Muscle of arm (tissue), 12 donors: ENCODE data around the gene CNOT6. TPM values are rescaled to one million over a fixed set of nuclear protein-coding genes. Genes with fewer than 3 reads are reported as not detected.

Experiments
- DNase-seq: peaks from one replicate; pipeline ENCODE4 v3.0.0-alpha.2; 2013
- polyA plus RNA-seq, 12 donors: library from polyadenylated mRNA; unstranded; fragments of 120-200 nt; gene quantifications; one replicate each; pipeline ENCODE4 v1.2.1, GENCODE V29; 2013; ENCODE audit not compliant: insufficient read length in 12 of 12

Gene CNOT6
- polyA plus RNA-seq, 12 donors, result 22.1 to 37.2 (median 29.2) TPM; not detected in 1

DNA sequence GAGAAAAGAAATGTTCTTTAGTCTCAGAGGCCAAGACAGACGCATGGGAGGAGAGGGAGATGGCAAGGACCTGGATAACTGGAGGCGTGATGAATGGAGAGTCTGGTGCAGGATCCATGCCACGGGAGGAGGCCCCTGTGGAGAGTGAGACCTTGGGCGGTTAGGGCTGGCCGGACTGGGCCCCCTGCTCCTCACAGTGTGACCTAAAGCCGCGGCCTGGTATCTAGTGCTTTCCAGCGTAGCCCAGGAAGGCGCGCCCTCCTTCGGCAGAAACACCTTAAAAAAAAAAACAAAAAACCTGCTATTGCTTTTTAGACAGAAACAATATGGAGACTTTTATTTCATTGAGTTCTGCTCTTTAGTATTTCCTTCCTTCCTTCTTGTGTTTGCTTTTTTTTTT lies 64.1 kb downstream of the CNOT6 start:
- DNase-seq, result no peak

DNA sequence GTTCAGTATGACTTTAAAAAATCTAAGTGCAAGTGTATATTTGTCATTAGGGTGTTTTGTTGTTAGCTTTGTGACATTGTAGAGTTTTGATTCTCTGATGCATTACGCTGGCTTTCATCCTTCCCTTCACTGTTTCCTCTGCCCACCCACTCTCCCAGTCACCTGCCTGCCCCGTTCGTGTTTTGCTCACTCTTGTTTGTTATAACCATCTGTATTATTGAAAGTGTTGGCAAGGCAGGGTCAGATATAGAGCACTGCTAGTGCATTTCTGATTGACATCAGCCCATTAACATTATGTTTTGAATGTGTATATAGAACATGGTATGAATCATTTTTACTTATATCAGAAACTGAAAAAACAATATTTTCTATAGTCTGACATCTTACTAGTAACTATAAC lies 69.8 kb downstream of the CNOT6 start:
- DNase-seq, result no peak

DNA sequence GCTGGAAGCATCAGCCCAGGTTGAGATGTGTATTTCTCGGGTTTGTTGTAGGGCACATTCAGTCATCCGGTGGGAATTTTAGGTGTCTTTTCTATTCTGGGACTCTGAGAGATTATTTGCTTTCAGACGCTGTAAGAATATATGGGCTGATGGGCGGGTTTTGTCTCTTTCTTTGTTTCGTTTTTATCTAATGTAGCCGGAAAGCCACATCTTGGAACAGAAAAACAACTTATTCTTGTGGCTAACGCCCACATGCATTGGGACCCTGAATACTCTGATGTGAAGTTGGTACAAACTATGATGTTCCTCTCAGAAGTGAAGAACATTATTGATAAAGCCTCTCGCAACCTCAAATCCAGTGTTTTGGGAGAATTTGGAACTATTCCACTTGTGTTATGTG lies 74.7 kb downstream of the CNOT6 start:
- DNase-seq, result no peak

DNA sequence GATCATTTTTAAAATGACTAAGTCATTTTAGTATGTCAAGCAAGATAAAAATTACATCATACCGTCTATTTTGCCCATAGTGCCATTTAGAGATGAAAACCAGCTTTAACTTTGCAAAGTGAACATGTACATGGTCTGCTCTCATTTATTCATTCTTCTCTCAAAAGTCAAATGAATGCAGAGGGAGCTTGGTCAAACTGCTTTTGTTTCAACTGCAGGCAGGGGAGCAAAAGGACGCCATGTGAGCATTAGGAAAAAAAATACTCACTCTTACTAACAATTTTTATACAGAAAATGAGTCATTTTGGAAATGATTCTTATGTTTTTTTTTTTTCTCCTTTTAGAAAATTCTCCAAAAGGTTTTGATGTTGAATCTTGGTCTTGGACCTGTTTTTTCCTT lies 81.4 kb downstream of the CNOT6 start:
- DNase-seq, result no peak

DNA sequence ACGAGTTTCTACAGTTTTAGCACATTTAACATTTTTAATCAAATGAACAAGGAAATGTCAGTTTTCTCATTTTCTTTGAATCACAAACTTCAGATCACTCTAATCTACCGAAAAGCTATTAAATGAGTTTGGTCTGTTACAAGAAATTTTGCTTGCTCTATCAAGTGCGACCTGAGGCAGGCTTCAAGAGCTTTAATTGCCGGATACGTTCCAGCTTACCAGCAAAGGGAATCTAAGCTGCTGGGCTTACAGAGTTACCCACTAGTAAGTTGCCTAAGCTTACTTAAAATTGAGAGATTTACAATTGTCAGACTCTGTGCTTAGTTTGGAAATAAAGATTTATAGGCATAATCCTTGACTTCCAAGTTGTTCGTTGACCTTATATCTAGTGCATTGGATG lies 86.5 kb downstream of the CNOT6 start:
- DNase-seq, result no peak

DNA sequence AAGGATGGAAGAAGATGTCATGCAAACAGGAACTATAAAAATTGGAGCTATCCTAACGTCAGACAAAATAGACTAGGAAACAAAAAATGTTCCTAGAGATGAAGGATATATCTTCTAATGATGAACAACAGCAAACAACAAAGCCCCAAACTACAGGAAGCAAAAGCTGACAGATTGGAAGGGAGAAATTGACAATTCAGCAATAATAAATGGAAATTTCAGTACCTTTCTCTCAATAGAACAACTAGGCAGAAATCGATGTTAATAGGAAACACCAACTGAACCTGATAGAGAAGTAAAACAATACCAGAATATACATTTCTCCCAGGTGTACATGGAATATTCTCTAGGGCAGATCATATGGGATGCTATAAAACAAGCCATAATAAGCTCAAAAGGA lies 89.6 kb downstream of the CNOT6 start:
- DNase-seq, result no peak

DNA sequence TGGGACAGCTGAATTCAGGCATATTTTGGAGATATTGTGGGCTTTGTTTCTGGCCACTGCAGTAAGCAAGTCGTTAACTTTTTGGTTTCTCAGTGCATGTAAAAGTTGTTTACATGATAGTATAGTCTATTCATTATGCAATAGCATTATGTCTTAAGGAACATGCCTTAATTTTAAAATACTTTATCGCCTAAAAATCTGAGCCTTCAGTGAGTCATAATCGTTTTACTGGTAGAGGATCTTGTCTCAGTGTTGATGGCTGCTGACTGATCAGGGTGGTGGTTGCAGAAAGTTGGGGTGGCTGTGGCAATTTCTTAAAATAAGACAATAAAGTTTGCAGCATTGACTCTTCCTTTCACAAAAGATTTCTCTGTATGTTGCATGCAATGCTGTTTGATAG lies 92.0 kb downstream of the CNOT6 start:
- no peak for DNase-seq

DNA sequence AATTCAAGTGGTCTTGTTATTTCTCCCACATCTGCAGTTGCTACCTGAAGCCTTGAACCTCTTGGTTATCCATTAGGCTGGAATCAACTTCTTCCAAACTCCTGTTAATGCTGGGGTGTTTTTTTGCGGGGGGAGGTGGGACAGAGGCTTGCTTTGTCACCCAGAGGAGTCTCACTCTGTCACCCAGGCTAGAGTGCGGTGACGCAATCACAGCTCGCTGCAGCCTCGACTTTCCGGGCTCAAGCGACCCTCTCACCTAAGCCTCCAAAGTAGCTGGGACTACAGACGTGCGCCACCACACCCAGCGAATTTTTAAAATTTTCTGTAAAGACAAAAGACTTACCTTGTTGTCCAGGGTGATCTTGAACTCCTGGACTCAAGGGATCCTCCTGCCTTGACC lies 92.7 kb downstream of the CNOT6 start:
- DNase-seq, result no peak

DNA sequence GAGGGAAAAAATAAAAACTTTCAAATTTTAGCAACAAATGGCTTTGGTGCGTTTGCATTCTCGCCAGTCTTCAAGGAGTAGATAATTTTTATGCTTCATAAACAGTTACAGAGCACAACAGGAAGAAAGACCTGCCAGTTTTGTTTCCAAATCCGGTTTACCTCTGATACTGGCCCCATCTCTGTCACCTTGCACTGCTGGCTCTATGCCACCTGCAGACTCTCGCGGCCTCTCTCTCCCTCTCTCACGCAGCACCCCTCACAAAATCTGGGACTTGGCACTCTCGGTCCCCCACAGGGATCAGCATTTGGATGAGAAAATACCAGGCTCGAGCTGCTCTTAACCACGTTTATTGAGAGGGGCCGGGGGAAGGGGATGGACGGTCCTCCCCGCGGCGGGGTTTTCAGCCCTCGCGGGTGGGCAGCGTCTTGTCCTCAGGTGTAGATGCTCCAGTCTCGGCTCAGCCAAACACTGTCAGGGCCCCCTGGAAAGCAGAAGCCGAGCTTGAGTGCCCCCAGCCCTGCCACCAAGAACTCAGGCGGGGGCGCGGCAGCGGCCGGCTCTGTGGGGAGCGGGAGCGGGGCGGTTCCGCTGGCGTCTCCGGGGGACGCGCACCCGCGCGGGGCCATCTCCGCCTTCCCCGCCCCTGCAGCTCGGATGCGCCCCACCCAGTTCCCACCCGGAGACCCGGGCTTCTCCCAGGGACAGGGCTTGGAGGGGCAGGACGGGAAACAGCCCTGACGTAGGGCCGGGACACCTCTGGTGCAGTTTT lies 95.8 kb downstream of the CNOT6 start:
- DNase-seq, result no peak

DNA sequence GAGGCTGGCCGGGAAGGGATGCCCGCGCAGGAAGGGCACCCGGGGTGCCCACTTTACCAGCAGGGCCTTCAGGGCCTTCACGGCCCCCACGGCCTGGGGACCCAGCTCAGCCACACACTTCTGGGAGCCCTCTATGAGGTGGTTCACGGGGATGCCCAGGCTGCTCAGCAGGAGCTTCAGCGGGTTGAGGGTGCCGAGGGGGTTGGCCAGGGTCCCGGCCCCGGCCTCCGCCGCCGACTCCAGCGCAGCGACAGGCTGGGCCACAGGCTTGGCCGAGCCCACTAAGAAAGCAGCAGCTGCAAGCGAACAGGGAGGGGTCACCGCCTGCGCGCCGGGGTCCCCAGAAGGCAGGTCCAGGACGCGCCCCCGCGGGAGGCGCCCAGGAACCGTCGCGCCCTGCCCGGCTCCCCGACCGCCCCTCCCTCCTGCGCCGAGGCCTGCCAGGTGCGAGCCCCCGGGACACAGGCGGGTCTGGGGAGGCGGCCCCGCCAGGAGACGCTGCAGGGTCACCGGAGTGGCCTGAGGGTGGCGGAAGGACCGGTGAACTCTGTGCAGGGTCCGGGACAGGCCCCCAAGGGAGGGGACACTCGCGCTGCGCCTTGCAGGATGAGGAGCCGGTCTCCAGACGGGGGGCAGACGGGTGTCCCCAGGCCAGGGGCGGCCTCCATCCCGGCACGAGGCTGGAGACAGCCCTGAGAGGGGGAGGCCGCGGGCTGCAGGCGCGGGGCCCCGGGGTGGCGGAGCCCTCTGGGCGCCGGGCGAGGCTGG lies 96.5 kb downstream of the CNOT6 start:
- no peak for DNase-seq

DNA sequence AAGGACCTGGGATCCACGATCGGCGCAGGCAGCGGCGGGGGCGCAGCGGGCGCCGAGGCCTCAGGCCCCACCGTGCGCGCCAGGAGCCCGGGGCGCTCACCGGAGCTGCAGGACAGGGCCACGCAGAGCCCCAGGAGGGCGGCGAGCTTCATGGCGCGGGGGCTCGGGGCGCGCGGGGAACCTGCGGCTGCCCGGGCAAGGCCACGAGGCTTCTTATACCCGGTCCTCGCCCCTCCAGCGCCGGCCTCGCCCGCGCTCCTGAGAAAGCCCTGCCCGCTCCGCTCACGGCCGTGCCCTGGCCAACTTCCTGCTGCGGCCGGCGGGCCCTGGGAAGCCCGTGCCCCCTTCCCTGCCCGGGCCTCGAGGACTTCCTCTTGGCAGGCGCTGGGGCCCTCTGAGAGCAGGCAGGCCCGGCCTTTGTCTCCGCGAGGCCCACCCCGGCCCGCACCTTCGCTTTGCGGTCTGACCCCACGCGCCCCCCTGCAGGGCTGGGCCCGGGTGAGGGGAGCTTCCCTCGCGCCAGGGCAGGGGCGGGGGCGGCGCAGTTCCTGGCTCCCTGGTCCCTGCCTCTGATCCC lies 97.2 kb downstream of the CNOT6 start, which contains the start of gene SCGB3A1:
Gene SCGB3A1 (minus strand): TSS at position 189 of the 577 bp plus-strand sequence. CDS start 37 bp downstream, at position 152.
- no peak for DNase-seq

DNA sequence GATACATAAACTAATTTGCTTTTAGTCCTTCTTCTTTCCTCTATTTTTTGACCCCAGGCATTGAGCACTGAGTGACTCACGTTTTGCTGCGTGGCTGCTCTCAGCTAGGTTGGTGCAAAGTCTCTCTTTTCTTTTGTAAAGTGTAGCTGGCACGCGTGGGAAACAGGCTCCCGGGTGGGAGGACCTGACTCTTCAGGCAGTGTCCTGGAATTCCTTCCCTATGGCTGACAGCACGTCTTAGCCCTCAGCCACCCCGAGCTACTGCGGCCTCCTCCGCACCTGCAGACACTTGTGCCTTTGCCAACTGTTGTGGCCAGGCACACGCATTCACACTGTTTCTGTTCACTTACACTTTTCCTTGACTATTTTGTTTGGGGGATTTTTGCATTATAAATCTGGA lies 98.0 kb downstream of the CNOT6 start:
- no peak for DNase-seq

DNA sequence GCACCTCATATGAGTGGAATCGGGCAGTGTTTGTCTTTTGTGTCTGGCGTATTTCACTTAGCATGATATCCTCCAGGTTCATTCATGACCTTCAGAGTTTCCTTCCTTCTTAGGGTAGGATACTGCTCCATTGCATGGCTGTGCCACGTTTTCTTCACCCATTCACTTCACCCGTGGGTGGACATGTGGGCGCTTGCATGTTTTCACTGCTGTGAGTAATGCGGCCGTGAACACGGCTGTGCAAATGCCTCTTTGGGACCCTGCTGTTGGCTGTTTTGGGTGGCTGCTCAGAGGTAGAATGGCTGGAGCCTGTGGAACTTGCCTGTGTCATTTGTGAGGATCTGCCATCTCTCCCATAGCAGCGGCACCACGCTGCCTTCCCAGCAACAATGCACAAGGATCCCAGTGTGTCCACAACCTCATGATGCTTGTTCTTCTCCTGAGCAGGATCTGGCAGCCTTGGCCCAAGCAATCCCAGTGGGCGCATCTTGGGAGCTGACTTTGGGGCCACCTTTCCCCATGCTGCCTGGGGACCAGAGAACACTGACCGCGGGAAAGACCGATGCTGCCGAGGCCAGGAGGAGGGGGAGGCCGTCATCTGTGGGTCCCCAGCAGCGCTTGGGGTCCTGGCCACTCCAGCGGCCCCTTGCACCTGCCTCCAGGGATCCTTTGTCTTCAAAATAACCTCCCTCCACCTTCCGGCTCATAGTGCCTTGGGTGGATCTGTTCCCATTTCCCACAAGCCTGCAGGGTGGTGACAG lies 99.4 kb downstream of the CNOT6 start:
- DNase-seq, result no peak

DNA sequence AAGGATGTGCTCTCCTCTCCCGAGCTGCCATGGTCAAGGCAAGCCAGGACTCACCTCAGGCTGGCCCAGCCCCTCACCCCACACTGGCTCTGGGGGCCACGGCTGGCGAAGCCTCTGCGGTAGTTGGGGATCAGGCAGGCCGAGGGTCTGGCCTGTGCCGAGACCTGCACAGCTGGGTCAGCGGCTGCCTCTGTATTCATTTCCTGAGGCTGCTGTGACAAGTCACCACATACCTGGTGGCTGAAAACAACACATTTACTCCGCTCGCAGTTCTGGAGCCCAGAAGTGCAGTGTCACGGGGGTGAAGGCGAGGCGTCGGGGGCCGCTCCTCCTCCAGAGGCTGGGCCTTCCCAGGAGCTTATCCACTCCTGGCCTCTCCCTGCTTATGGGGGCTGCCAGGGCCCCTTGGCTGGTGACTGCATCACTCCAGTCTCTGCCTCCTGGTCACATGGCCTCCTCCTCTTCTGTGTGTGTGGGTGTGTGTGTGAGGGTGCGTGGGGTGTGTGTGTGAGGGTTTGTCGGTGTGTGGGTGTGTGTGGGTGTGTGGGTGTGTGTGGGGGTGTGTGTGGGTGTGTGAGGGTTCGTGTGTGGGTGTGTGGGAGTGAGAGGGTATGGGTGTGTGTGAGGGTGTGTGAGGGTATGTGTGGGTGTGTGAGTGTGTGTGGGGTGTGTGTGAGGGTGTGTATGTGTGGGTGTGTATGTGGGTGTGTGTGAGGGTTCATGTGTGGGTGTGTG lies 100.3 kb downstream of the CNOT6 start:
- DNase-seq, result no peak

DNA sequence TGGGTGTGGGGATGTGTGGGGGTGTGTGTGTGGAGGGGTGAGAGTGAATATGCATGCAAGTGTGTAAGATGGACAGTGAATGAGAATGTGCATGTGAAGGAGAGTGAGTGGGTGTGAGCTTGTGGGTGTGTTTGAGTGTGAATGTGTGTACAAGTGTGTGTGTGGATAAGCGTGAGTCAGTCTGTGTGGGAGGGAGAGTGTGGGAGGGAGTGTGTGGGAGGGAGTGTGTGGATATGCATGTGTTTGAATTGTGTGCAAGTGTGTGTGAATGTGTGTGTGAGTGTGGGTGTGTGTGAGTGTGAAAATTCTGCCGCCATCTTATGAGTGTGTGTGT lies 100.8 kb downstream of the CNOT6 start:
- DNase-seq, result no peak

DNA sequence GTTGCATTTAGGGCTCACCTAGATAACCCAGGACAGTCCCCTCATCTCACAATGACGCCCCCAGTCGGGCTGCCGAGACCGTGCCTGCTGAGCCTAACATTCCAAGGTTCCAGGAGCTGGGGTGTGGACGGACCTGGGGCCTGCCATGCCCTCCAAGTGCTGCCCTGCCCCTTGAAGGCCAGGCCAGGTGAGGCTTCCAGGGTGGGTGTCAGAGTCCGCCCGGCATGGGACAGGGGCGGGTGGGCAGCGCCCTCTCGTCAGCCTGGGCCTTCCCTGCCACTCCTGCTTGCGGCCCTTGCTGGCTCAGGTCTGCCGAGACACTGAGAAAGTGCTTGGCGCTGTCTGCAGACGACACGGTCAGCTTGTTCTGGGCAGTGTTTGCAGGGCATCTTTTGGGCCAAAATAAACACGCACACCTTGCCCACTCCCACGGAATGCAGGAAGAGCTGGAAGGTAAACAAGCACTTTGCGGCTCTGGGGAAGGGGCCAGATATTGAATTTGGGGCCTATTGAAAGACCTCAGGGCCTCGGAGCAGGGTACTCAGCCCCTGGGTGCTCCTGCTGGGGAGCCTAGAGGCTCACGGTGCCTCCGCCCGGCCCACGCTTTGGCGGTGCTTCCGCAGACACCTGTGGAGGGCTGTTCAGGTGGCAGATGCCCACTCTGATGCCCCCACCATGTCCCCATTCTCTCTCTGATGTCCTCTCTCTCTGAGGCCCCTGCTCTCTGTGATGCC lies 101.4 kb downstream of the CNOT6 start:
- DNase-seq, result no peak

DNA sequence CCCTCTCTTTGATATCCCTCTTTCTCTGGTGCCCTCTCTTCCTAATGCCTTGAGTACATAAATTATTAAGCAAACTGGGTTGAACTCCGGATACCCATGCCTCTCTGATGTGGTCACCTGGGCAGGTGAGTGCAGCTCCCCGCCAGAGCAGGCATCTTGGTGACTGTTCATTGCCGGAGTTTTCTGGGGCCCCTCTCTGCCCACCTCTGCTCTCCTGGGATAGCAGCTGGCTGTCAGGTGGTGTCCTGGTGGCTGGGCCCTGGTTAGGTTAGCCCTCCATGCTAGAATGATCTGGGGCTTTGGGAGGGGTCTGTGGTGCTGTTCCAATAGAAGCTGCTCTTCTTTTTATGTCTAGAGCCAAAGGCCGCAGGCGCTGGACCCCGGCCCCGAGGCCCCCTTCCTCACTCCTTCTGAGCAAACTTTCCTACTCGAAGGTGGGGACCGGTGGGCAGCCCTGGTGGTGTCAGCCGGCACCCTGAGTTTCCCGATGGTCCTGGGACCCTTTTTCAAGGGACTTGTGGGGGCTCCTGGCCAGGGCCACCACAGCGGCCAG lies 102.0 kb downstream of the CNOT6 start:
- DNase-seq, result no peak

DNA sequence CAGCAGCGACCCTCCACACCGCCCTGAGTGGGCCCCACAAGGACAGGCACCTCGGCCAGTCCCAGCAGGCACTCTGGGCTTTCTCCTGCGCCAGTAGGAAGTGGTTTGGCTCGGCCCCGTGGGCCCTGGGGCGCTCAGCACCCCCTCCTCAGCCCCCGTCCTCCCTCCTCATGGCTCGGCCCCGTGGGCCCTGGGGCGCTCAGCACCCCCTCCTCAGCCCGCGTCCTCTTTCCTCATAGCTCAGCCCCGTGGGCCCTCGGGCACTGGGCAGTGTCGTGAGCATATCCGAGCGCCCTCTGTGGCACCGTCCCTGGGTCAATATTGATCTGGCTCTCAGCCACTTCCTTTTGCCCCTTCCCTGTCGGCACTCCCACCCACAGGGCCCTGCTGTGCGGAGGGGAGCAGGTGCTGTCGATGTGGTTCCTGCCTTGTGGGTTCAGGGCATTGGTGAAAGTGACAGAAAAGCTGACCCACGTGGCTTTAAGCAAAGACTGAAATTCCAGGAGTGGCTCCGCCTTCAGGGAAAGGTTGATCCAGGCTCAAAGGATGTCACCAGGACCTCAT lies 102.6 kb downstream of the CNOT6 start:
- no peak for DNase-seq

DNA sequence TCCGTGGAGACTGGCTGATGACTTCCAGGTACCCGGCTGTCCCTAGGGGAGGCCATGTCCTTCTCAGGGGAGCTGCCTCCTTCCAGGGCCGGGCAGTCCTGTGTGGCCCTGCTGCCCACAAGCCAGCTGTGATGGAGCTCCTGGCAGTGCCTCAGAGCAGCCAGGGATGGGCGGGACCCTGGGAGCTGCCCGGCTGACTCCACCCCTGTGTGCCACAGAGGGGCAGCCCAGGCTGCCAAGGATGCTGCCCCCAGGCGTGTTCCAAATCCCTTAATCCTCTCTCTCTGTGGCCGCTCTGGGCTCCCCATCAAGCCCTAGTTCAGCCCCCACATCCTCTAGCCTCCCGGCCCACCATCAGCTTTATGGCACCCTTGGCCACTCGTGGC lies 104.1 kb downstream of the CNOT6 start:
- DNase-seq, result no peak
